GM19025 (cell line): ENCODE measurements around the gene GALR2.
"Not testable (repeated sequence)": the region's sequence is repeated elsewhere in the genome, so short reads cannot be mapped to it uniquely, and the experiment has no call there.

ENCODE experiments used
- ATAC-seq: cut with Tn5 transposase; IDR thresholded peaks from one replicate; pipeline ENCODE4 v1.9.1; 2021; ENCODE audit warnings: mild to moderate bottlenecking, low read depth, moderate library complexity; ENCODE audit not compliant: unreplicated experiment

Gene GALR2, protein sequence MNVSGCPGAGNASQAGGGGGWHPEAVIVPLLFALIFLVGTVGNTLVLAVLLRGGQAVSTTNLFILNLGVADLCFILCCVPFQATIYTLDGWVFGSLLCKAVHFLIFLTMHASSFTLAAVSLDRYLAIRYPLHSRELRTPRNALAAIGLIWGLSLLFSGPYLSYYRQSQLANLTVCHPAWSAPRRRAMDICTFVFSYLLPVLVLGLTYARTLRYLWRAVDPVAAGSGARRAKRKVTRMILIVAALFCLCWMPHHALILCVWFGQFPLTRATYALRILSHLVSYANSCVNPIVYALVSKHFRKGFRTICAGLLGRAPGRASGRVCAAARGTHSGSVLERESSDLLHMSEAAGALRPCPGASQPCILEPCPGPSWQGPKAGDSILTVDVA

DNA sequence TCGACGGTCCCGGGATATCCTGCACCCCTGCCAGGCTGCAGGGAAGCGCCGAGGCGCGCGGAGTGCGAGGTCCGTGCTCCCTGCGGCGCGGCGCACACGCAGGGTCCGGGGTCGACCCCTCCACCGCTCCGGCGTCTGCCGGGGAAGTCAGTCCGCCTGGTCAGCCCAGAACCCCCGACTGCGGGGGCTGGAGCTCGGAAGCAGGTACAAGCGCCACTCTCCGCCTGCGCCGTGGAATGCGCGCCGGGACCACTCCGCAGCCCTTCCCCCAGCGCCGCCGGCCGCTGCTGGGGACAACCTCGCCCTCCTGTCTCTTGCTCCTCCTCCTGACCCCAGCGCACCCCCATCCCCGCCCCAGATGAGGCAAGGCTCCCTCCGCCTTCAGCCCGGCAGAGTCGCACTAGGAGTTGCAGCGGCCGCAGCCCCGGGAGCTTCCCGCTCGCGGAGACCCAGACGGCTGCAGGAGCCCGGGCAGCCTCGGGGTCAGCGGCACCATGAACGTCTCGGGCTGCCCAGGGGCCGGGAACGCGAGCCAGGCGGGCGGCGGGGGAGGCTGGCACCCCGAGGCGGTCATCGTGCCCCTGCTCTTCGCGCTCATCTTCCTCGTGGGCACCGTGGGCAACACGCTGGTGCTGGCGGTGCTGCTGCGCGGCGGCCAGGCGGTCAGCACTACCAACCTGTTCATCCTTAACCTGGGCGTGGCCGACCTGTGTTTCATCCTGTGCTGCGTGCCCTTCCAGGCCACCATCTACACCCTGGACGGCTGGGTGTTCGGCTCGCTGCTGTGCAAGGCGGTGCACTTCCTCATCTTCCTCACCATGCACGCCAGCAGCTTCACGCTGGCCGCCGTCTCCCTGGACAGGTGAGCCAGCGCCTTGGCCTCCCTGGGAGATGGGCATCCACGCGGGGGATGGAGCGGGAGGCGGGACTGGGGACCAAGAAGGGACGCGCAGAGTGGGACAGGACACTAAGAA, at the start of gene GALR2:
Gene GALR2, plus strand, starts transcription at position 392 of the 974 bp plus-strand sequence. Its CDS starts 103 bp downstream, at position 495.
- no peak for ATAC-seq

DNA sequence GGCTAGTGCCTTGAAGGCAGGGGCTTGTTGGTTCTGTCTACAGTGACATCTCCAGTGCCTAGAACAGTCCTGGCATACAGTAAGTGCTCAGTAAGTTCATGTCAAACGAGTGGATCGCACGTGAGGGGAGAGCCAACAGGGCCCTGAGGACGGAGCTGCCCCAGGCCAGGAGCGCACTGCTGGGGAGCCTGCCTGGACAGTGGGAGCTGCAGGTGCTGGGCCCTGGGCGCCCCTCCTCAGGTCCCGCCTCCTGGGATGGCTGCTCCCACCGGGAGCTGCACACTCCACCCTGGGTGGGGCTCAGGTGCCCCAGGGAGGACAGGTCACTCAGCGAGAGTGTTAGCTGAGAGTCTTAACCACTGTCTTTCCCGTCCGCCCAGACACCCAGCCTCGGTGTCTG, 49.3 kb upstream of the GALR2 start:
- no peak for ATAC-seq

DNA sequence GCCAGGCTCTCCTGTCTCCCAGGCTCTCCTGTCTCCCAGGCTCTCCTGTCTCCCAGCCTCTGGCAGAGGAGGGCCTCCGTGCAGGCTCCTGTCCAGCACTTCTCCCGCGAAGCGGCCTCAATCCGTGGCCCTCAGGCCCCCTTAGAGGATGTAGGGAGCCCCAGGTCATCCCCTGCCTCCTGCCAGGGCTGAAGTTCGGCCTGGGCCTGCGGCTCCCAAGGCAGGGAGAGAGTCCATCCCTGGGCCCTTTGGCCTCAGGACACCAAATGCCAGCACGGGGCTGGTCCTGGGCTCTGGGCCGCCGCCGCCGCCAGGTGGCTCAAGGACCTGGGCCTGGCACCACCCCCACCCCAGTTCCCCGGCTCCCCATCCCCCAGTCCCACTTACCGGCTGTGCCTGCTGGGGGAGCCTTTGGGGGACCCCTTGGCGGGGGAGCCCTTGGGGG, 47.8 kb upstream of the GALR2 start:
- ATAC-seq = no peak

DNA sequence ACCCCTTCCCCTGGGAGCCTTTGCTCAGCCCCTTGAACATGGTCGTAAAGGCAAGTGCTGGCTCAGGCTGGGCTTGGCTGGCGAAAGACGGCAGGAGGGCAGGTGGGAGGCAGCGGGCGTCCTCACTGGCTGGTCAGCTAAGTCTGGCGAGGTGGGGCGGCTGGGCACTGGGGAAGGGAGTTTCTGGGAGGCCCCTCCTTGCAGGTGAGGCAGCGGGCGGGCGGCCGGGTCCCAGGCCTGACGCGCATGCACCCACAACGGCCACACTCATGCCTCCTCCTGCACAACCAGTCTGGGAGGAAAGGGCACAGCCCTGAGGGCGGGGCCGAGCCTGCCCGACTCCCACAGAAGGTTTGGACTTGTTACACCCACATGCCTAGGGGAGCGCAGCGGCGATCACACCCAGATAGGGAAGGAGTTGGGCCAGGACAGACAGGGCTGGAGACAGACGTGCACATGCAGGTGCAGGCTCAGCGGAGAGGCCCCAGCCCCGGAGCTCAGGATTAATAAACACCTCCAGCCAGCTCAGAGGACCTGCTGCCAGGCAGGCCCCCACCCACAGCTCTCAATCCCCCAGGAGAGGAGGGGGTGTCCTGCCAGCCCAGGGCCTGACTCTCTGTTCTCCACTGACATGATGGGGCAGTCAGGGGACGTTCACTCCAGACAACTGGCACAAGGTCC, 47.3 kb upstream of the GALR2 start, which contains the start of gene EVPL:
Gene EVPL, minus strand, starts transcription at position 148 of the 681 bp plus-strand sequence. Its CDS starts 108 bp downstream, at position 40.
- no peak for ATAC-seq

DNA sequence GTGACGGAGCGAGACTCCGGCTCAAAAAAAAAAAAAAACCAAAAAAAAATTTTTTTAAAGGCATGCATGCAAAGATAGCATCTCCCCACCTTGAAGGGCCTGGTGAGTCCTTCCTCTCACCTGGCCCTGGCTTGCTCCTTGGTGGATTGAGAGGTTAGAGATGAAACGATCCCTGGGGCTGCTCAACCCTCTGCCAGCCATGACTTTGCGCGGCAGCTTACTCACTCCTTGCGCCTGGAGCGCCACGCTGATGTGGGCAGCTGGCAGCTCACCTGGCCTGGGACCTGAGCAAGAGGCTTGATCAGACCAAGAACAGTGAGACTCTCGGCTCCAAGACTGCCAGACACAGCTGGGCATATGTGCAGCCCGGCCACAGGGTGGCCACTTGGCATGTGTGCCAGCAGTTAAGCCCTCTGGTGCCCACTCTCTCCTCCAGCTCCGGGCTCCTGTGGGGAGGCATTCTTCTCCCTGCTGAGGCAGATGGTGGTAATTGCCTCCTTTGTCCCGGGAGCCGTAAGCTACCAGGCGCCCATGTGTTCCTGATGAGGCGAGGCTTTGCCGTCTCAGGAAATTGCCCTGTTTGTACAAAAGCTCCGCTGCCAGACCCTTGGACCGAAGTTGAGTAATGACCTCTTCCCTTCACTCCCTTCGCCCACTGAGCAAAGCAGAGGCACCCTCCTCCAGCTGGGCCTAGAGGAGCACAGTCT, 42.4 kb upstream of the GALR2 start:
- ATAC-seq = no peak

DNA sequence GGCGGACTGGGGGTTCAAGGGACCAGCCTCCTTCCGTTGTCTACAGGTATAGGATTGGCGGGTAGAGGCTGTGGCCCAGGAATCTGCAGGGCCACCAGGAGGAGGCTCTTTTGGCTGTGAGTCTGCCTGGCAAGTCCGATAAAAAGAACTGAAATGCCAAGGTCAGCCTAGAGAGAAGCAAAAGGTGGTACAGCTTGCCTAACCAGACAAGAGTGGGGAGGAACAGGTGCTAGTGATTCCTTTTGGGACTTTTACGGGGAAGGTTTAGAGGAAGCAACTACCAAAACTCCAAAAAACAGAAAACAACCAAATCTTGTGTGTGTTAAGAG, 41.8 kb upstream of the GALR2 start:
- no peak for ATAC-seq

DNA sequence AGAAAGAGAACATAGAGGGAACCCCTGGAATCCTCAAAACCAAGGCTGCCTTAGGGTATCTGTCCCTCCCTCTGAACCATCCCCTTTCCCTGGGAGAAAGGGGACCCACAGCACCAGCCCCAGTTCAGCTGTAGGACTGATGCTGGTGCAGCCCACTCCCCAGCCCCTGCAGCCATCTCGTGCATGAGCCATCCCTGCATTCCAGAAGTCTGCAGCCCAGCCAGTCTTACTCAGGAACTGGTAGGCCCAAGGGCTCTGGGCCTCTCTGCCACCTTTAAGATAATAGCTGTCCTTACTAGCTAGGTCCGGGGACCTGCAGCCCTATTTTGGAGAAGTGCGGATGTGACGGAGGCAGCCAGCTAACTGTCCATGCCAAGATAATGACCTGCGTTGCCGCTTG, 41.4 kb upstream of the GALR2 start:
- ATAC-seq = no peak

DNA sequence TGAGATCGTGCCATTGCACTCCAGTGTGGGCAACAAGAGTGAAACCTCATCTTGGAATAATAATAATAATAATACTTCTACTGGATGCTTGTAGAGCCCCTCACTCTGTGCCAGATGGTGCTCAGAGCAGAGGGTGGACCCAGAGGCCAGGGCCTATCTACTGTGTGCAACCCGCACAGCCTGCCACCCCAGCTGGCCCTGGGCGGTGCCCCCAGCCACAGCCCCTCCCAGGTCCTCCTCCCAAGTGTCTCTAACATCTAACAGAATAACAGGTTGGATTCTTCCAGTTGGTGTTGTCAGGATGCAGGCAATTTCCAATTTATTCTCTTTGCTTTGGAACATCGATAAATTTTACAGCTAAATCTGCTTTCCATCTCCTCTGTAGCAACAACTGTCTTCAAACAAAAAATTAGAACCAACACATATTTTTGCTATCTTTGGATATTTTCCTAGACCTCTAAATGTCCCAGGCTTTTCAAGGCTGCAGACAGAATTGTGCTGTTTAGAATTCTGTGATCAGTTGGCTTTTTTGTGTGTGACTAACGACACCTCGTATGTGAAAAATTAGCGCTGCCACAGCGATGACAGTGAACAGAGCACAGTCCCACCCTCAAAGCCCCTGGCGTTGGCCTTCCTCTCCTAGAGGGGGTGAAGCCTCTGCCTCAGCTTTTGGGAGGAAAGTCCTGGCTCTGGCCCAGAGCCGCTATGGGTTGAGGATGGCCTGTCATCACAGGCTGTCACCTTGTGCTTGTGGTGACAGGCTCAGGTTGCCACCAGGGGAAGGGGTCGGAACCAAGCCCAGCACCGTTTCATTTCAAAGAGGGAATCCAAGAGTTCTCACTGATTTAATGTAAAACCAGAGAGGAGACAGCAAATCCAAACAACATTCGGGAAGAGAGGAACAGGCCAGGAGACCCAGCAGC, 39.9 kb upstream of the GALR2 start:
- no peak for ATAC-seq

DNA sequence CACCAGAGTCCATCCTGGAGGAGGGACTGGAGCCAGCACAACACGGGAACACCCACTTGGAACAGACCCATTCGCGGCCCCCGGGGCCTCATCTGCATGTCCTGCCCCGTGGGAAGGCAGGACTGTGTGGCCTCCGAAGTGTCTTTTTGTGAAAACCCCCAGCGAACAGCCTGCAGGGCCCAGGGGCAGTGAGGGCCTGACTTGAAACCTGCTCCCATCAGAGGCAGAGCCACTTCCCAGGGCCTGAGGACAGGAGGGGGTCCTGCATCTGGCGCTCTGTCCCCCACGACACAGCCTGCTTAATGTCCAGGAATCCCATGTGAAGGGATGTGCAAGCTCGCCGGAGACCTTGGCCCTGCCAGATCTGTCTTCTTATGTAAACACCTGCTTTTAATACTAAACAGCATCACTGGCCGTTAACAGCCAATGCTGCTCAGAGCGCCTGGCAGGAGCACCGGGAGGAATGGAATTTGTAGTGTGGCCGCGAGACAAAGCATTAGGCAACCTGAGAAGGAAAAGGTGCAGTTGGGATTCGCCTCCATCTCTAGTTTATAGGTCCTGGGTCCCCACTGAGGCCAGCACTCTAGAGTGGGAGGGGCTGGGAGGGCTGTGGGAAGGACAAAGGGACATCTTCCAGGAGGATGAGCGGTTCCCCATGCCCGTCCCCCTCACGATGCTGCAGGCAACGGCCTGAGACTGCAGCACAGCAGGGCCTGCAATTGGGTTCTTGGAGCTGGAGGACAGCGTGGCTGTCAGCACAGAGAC, 37.9 kb upstream of the GALR2 start:
- no peak for ATAC-seq

DNA sequence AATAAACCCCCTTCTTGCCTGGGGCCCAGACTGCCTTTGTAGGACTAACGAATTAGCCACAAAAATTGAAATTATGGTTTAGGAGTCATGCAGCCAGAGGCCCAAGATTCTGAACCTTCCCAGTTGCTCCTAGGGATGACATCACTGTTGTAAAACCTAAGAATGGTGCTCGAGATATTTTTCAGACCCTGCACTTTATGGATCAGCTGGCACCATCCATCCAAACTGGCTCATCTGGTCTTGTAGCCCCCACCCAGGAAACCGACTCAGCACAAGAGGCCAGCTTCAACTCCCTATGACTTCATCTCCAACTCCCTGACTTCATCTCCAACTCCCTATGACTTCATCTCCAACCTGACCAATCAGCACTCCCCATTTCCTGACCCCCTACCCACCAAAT, 36.5 kb upstream of the GALR2 start:
- ATAC-seq = no peak

DNA sequence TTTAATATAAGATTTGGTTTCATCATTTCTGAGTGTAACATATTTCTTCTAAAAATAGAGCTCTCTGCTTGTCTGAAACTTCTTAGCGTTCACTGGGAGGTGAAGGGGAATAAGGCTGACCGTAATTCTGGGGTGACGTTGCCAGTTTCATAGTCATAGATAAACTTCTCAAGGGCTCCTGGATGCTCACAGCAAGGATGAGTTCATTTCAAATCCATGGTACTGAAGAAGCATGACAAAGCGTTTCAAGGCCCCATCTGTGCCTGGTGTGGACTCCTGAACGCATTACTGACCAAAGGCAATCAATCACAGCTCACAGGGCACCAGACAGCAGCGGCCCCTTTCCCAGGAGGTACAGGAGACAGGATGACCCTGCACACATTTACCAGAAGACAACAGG, 35.5 kb upstream of the GALR2 start:
- ATAC-seq = no peak

DNA sequence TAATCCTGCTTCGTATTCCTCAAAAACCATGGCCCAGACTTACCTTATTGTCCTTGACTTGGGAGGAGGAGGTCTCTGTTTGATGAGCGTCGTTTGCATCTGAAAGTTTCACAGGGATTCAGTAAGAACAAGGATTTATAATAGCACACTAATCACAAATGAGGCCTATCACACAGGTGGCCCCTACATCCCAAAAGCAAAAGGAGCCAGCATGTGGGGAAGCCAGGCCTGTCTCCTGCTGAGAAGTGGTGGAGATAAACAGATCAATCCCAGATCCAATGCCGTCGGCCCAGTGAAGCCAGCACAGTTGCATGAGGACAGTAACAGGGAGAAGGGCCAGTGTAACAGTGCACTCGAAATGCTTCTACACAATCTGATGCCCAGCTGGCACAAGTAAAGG, 34.2 kb upstream of the GALR2 start:
- ATAC-seq = no peak

DNA sequence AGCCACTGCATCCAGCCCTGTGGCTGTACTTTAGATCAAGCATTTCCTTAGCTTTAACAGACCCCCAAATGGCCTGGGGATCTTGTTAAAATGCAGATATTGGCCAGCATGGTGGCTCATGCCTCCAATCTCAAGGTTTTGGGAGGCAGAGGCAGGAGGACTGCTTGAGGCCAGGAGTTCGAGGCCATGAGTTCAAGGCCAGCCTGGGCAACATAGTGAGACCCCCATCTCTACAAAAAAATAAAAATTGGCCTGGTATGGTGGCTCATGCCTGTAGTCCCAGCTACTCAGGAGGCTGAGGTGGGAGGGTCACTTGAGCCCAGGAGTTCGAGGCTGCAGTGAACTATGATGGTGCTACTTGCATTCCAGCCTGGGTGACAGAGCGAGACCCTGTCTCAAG, 31.7 kb upstream of the GALR2 start:
- ATAC-seq = not testable (repeated sequence)

DNA sequence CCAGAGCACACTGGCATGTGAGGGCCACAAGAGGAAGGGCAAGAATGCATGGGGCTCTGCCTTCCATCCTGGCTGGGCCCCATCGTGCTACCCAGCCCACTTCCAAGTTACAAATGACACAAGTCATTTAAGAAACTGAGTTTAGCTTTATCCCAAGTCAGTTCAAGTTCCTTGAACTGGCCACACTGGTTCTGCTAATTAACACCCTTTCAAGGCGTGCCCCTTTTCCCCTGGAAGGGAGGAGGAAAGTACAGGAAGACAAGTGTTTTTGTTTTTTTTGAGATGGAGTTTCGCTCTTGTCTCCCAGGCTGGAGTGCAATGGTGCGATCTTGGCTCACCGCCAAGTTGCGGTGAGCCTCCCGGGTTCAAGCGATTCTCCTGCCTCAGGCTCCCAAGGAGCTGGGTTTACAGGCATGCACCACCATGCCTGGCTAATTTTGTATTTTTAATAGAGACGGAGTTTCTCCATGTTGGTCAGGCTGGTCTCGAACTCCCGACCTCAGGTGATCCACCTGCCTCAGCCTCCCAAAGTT, 30.0 kb upstream of the GALR2 start:
- ATAC-seq = not testable (repeated sequence)

DNA sequence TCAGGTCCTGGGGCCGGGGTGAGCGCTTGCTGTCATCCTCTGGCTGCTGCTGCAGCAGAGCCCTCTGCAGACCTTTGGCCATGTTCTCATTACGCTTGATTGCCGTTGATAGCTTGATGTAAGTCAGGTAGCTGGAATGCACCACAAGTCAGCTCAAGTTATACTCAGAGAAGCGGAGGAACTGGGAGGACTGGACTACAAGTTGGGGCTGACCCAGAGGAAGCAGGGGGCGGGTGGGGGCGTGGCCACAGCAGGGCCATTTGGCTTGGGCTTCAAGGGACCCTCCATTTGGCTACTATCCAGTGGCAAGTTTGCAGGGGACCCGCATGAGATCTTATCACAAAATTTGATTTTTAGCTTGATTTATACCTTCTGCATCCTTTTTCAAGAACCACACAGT, 28.5 kb upstream of the GALR2 start:
- no peak for ATAC-seq

DNA sequence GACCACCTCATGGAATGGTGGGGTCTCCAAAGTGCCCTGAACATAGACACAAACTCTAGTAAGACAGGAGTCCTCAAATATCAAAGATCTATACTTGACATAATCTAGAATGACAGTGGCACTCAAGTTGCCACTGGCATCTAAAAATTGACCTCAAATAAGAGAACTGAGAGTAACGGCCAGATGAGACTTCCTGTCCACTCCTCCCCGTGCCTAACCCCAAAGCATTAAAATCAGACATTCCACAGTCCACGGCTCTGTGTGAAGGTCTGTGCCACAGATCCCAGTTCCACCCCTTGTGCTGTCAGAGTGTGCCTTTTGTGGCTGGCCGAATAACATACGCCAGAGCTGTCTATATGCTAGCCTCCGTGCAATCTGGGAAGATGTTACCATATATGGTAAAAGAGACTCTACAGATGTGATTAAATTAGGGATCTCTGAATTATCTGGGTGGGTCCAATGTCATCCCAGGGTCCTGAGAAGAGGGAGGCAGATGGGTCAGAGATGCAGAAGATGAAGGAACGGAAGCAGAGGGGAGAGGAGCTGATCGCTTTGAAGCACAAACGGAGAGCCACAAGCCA, 26.5 kb upstream of the GALR2 start:
- ATAC-seq = no peak

DNA sequence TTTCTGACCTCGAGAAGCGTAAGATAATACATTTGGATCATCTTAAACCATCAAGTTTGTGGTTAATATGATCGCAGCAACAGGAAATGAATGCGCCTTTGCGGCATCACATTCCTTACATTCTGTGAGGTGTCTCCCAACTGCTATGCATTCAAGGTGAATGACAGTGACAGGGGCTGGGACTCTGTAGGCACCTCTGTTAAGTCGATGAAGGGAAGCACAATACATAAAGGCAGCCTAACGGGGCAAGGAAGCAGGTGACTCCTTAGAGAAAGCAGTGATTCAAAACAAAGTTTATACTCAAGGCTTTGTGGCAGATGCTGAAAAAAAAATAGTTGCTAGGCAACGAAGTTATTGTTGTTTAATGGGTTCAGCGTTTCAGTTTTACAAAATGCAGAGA, 25.9 kb upstream of the GALR2 start:
- ATAC-seq = no peak

DNA sequence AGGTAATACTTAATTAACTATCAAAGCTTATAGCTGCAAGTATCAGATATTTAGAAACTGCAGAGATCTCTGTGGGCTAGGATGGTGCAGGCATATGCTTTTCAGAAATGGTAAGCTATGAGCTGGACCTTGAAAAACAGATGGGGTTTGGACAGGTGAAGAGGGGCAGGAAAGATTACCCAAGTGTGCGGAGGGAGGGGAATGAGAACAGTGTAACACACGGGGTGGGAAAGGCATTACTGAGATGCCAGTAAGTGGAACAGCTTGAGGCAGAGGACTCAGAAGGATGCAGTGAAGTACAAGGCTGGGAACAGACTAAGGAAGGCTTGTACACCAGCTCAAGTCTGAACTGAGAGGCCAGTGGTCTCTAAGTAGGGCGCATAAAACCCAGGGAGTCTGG, 25.3 kb upstream of the GALR2 start:
- no peak for ATAC-seq
